Spinal cord (tissue), 10 donors: ENCODE data around the gene CIT. TPM values are rescaled to one million over a fixed set of nuclear protein-coding genes. Genes with fewer than 3 reads are reported as not detected.
"Not testable (repeated sequence)": the region's sequence is repeated elsewhere in the genome, so short reads cannot be mapped to it uniquely, and the experiment has no call there.

Experiments
- DNase-seq, 6 donors: peaks; one replicate each; pipeline versions ENCODE4 v3.0.0 to v3.0.0-alpha.2; 2013 to 2015; ENCODE audit warnings: low spot score in 6 of 6, low read depth in 4 of 6
- H3K27ac ChIP-seq: one replicate; pipeline ENCODE4 v1.5.1; 2013; ENCODE audit warnings: low read depth, low read length, control low read depth
- H3K27me3 ChIP-seq: one replicate; pipeline ENCODE4 v1.6.1; 2013; ENCODE audit warnings: low read length; ENCODE audit not compliant: control insufficient read depth, insufficient read depth
- H3K36me3 ChIP-seq: one replicate; pipeline ENCODE4 v1.6.1; 2013; ENCODE audit warnings: low read length; ENCODE audit not compliant: control insufficient read depth, insufficient read depth
- H3K4me1 ChIP-seq: one replicate; pipeline ENCODE4 v1.6.1; 2013; ENCODE audit warnings: low read length; ENCODE audit not compliant: control insufficient read depth, insufficient read depth
- H3K4me3 ChIP-seq: one replicate; pipeline ENCODE4 v1.5.1; 2013; ENCODE audit warnings: low read depth, low read length, control low read depth
- H3K9me3 ChIP-seq: one replicate; pipeline ENCODE4 v1.6.1; 2013; ENCODE audit warnings: low read length; ENCODE audit not compliant: control insufficient read depth, insufficient read depth
- WGBS: methylation state at CpG from one replicate; pipeline ENCODE4 v1.1.5; 2013; ENCODE audit warnings: missing lambda C conversion rate; ENCODE audit not compliant: insufficient coverage; 5-methylcytosine and 5-hydroxymethylcytosine counted together
- polyA plus RNA-seq, 2 donors: library from polyadenylated mRNA; unstranded; fragments of 120-200 nt; gene quantifications; one replicate each; pipeline ENCODE4 v1.2.1, GENCODE V29; 2013; ENCODE audit not compliant: insufficient read length in 2 of 2
- total RNA-seq, 2 donors: library from RNA; depleted of rRNA in 1 of 2; stranded (reverse); fragments of 120-200 nt in 1 of 2; fragments of >200 nt in 1 of 2; gene quantifications; one replicate each; pipeline versions ENCODE4 v1.2.3 to v1.2.4, GENCODE V29; 2013 to 2014
- donor health status: healthy.

The CIT gene
- total and polyA plus RNA-seq, 4 donors: 28.5 to 54.5 (median 45.8) TPM

DNA sequence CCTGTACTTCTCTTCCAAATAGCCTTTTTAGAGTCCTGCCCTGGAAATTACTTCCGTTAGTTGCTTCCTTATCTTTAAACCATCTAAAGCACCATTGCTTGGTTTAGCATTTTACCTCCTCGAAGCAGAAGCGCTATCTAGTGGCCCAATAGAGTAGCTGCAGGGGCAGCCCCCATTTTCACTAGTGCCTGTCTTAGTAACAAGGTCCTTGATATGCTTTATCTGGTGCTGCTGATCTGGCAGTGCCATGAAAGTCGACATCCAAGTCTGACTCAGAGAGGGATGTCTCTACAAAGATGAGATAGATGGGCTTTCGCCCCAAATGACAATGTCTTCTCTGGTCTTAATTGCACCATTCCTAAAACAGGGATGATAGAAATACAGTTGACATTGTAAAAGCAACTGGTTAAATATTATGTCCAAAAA lies 25.0 kb upstream of the CIT start:
- Histone ChIP-seq H3K27ac (no peak overlapping the region), H3K36me3 (no peaks in the 10 kb centered on the region), H3K4me1 (no peaks in the 10 kb centered on the region), H3K9me3 (no peaks in the 10 kb centered on the region), H3K27me3 (no peaks in the 10 kb centered on the region), H3K4me3 (no peak overlapping the region)
- WGBS: 0% methylated on average over 2 of the region's 5 CpGs
- peak in 5 of 6 donors; percentile 36 to 88 (median 40) for DNase-seq

DNA sequence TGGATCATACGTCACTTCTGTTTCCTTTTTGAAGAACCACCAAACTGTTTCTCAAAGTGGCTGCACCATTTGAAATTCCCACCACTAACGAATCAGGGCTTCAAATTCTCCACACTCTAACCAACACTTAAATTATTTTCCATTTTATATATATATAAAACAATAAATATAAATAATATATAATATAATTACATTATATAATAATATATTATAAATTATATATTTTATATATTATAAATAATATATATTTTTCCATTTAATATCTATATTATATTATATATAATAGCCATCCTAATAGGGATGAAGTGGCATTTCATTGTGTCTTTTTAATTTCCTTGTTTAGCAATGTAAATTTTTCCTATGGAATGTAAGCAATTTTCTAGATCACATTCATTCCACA lies 24.6 kb upstream of the CIT start:
- Histone ChIP-seq H3K9me3 (no peaks in the 10 kb centered on the region), H3K4me3 (no peak overlapping the region), H3K27ac (no peak overlapping the region), H3K4me1 (no peaks in the 10 kb centered on the region), H3K27me3 (no peaks in the 10 kb centered on the region), H3K36me3 (no peaks in the 10 kb centered on the region)
- DNase-seq: no peak
- no CpG with 5 or more reads among the region's 2 CpGs for WGBS

DNA sequence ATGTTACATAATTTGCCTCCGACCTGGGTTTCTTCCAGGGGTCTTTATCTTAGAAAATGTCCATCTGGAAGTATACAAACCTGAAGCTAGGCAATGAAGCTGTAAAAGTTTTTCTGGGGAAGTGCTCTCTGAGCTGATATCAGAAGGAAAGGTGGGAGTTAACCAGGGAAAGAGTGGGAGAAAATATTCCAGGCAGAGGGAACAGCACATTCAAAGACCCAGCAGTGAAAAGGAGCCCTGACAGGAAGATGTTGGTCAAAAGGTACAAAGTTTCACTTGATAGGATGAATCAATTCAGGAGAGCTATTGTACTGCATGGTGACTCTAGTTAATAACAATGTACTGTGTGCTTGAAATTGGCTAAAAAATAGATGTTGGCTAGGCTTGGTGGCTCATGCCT lies 17.8 kb upstream of the CIT start:
- no peak overlapping the region for H3K4me3 ChIP-seq
- no peak for DNase-seq
- H3K27ac ChIP-seq: no peak overlapping the region
- peaks cover 1% of the 10 kb centered on the region for H3K9me3 ChIP-seq
- no peaks in the 10 kb centered on the region for H3K36me3 ChIP-seq
- WGBS: no CpG with 5 or more reads among the region's 1 CpG
- H3K27me3 ChIP-seq: no peaks in the 10 kb centered on the region
- no peaks in the 10 kb centered on the region for H3K4me1 ChIP-seq

DNA sequence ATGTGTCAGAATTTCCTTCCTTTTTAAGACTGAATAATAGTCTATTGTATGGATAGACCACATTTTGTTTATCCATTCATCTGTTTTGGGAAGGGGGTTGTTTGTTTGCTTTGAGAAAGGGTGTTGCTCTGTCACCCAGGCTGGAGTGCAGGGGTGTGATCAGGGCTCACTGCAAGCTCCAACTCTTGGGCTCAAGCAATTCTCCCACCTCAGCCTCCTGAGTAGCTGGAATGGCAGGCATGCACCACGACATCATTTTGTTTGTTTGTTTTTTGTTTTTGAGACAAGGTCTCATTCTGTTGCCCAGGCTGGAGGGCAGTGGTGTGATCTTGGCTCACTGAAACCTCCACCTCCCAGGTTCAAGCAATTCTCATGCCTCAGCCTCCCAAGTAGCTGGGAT lies 15.5 kb upstream of the CIT start:
- H3K4me3 ChIP-seq, DNase-seq, H3K9me3 ChIP-seq, H3K36me3 ChIP-seq, H3K27me3 ChIP-seq, H3K27ac ChIP-seq, H3K4me1 ChIP-seq: not testable (repeated sequence)
- WGBS: no CpG with 5 or more reads among the region's 1 CpG

DNA sequence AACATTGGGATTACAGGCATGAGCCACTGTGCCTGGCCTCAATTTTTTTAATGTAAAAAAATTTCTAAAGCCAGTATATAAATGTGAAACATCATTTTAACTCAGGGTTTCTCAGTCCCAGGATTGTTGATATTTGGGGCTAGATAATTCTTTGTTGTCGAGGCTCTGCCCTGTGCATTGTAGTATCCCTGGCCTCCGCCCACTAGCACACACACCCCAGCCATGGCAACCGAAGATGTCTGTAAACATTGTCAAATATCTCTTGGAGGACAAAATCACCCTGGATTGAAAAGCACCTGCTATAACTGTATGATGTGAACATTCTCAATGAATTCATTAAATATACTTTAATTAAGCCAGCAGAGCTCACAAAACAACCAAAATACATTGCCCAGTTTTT lies 8.4 kb upstream of the CIT start:
- no peaks in the 10 kb centered on the region for H3K27me3 ChIP-seq
- no peak for DNase-seq
- H3K4me1 ChIP-seq: no peaks in the 10 kb centered on the region
- no peaks in the 10 kb centered on the region for H3K9me3 ChIP-seq
- no CpG with 5 or more reads among the region's 3 CpGs for WGBS
- H3K4me3 ChIP-seq: no peak overlapping the region
- H3K36me3 ChIP-seq: no peaks in the 10 kb centered on the region
- H3K27ac ChIP-seq: no peak overlapping the region

DNA sequence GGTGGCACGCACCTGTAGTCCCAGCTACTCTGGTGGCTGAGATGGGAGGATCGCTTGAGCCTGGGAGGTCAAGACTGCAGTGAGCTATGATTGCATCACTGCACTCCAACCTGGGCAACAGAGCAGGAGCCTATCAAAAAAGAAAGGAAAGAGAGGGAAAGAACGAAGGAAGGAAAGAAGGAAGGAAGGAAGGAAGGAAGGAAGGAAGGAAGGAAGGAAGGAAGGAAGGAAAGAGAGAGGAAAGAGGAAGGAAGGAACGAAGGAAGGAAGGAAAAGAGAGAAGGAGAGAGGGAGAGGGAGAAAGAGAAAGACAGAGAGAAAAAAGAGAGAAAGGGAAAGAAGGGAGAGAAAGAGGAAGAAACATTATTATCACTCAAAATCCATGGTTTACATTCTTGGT lies 6.7 kb upstream of the CIT start:
- not testable (repeated sequence) for DNase-seq, H3K4me3 ChIP-seq, H3K27ac ChIP-seq, H3K36me3 ChIP-seq, H3K27me3 ChIP-seq, H3K9me3 ChIP-seq, H3K4me1 ChIP-seq
- 89% methylated on average over 4 of the region's 4 CpGs for WGBS

DNA sequence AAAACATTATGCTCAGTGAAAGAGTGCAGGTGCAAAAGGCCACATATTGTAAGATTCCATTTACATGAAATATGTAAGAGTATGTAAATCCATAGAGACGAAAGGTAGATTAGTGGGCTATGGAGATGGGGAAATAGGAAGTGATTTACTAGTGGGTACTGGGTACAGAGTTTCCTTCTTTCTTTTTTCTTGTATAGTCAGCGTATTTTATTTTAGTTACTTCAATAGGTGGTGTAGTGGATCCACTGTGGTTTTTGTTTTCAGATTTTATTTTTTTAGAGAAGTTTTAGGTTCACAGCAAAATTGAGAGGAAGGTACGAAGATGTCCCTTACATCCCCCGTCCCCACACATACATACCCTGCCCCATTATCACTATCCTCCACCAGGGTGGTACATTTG lies 6.1 kb upstream of the CIT start:
- Histone ChIP-seq H3K4me1 (no peaks in the 10 kb centered on the region), H3K27ac (no peak overlapping the region), H3K4me3 (no peak overlapping the region), H3K27me3 (no peaks in the 10 kb centered on the region), H3K36me3 (no peaks in the 10 kb centered on the region), H3K9me3 (no peaks in the 10 kb centered on the region)
- DNase-seq: no peak
- no CpG with 5 or more reads among the region's 4 CpGs for WGBS

DNA sequence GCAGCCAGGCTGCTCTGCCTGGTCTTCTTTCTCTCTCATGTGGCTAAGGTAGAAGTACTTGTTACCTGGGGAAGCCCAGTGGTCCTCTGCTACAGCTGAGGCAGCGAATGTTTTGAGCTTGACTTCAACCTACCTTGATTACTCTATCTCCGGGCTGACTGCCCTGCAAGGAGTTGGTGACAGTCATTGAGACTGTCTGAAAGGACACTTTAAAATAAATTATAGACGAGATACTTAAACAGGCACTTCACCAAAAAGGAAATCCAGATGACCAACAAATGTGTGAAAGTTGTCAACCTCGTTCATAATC lies 474 bp upstream of the CIT start:
- Histone ChIP-seq H3K27ac (no peak overlapping the region), H3K4me3 (peak overlapping the region; percentile 94), H3K9me3 (no peaks in the 10 kb centered on the region), H3K36me3 (no peaks in the 10 kb centered on the region), H3K27me3 (no peaks in the 10 kb centered on the region), H3K4me1 (peaks cover 13% of the 10 kb centered on the region)
- no CpG with 5 or more reads among the region's 4 CpGs for WGBS
- DNase-seq: no peak

DNA sequence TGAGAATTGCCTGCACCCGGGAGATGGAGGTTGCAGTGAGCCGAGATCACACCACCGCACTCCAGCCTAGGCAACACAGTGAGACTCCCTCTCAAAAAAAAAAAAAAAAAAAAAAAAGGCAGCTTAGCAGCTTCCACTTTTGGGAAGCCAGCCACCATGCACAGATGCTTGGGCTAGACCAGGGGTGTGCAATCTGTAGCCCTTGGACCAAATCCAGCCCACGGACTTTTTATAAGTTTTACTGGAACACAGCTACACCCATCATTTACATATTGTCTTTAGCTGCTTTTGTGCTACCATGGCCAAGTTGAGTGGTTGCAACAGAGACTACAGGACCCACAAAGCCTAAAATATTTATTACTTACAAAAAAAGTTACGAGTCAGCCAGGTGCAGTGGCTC lies 6.7 kb downstream of the CIT start:
- 100% methylated on average over 2 of the region's 5 CpGs for WGBS
- peak in 1 of 6 donors; percentile 40 for DNase-seq
- H3K27ac ChIP-seq: no peak overlapping the region
- H3K4me3 ChIP-seq: no peak overlapping the region
- no peaks in the 10 kb centered on the region for H3K36me3 ChIP-seq
- no peaks in the 10 kb centered on the region for H3K9me3 ChIP-seq
- no peaks in the 10 kb centered on the region for H3K27me3 ChIP-seq
- H3K4me1 ChIP-seq: no peaks in the 10 kb centered on the region

DNA sequence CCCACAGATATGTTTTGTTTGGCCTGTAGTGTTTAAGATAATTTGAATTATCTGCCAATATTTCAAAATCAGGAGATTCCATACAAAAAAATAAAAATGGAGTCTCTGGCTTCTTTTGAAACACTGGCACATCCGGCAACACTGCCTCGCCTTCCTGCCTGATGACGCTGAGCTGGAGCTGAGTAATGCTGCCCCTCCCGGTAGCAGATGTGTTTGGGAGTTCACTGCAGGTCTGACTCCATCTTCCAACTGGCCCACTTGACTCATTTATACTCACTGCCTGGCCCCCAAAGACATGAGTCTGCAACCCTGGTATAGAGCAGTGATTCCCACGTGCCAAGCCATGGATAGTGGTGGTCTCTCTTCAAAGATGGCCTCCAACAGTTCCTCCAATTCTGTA lies 7.4 kb downstream of the CIT start:
- WGBS: 83% methylated on average over 5 of the region's 5 CpGs
- peak in 1 of 6 donors; percentile 6 for DNase-seq
- no peak overlapping the region for H3K4me3 ChIP-seq

More for the DNA sequence above, 7.4 kb downstream of the CIT start:
- H3K27ac ChIP-seq: no peak overlapping the region
- H3K4me1 ChIP-seq: no peaks in the 10 kb centered on the region
- H3K27me3 ChIP-seq: no peaks in the 10 kb centered on the region
- no peaks in the 10 kb centered on the region for H3K9me3 ChIP-seq
- H3K36me3 ChIP-seq: no peaks in the 10 kb centered on the region
